GM12875 (cell line): ENCODE measurements around the gene ADCY9.

ENCODE experiments used
- H3K4me3 ChIP-seq: one replicate; pipeline ENCODE4 v1.5.1; 2011; ENCODE audit warnings: low read depth, low read length, control low read depth
- CTCF ChIP-seq: IDR thresholded peaks from 2 replicates; pipeline ENCODE4 v1.5.1; 2011; ENCODE audit warnings: low read depth, mild to moderate bottlenecking, control low read depth, inconsistent platforms, low read length, moderate library complexity, borderline replicate concordance; ENCODE audit not compliant: insufficient read depth

The ADCY9 gene

GRCh38 chr16:4005281-4005680 lies 111.0 kb downstream of the ADCY9 start:
- H3K4me3 ChIP-seq = no peak overlapping the region
- no peak for TF ChIP-seq CTCF

GRCh38 chr16:4004206-4004605 lies 112.0 kb downstream of the ADCY9 start:
- no peak overlapping the region for H3K4me3 ChIP-seq
- no peak for TF ChIP-seq CTCF

GRCh38 chr16:4003576-4003975 lies 112.7 kb downstream of the ADCY9 start:
- H3K4me3 ChIP-seq = no peak overlapping the region
- no peak for TF ChIP-seq CTCF

- no peak overlapping the region for H3K4me3 ChIP-seq
- TF ChIP-seq CTCF = no peak
These were observed 113.1 kb downstream of the ADCY9 start for GRCh38 chr16:4003166-4003565.

GRCh38 chr16:4002121-4002520 lies 114.1 kb downstream of the ADCY9 start:
- TF ChIP-seq CTCF = no peak
- H3K4me3 ChIP-seq = no peak overlapping the region

GRCh38 chr16:3999479-4000325 lies 116.5 kb downstream of the ADCY9 start:
- no peak overlapping the region for H3K4me3 ChIP-seq
- no peak for TF ChIP-seq CTCF

- H3K4me3 ChIP-seq = no peak overlapping the region
- TF ChIP-seq CTCF = no peak
These were observed 117.3 kb downstream of the ADCY9 start for GRCh38 chr16:3998793-3999478.
